HepG2 (cell line): ENCODE results near the gene RAE1. TPM values are rescaled to one million over a fixed set of nuclear protein-coding genes. Genes with fewer than 3 reads are reported as not detected.

Experiments
- CREM ChIP-seq, 2 experiments: sonication (generic) in 1 of 2; formaldehyde crosslinking in 1 of 2; IDR thresholded peaks; 2 replicates each; pipeline versions ENCODE4 v1.4.0 to v1.6.1; 2016 to 2020; ENCODE audit warnings: antibody characterized with exemption in 1 of 2, mild to moderate bottlenecking in 1 of 2, missing genetic modification reagents in 1 of 2
- FOXK1 ChIP-seq: sonication (generic); formaldehyde crosslinking; IDR thresholded peaks from 2 replicates; pipeline ENCODE4 v1.4.0; 2020; ENCODE audit warnings: low read depth, missing genetic modification reagents, borderline replicate concordance
- GABPB1 ChIP-seq: IDR thresholded peaks from 2 replicates; pipeline ENCODE4 v1.6.1; 2016; ENCODE audit warnings: mild to moderate bottlenecking, missing genetic modification reagents, moderate library complexity, missing compliant biosample characterization
- HDAC1 ChIP-seq: sonication (generic); formaldehyde crosslinking; IDR thresholded peaks from 2 replicates; pipeline ENCODE4 v1.5.1; 2020; ENCODE audit warnings: mild to moderate bottlenecking, missing genetic modification reagents
- MEIS1 ChIP-seq: sonication (generic); formaldehyde crosslinking; IDR thresholded peaks from 2 replicates; pipeline ENCODE4 v1.9.0; 2021; ENCODE audit warnings: mild to moderate bottlenecking, missing genetic modification reagents, moderate library complexity, borderline replicate concordance
- NR2F6 ChIP-seq, 2 experiments: IDR thresholded peaks; 2 replicates each; pipeline ENCODE4 v1.6.1; 2016; ENCODE audit warnings: antibody characterized with exemption in 1 of 2, mild to moderate bottlenecking in 1 of 2
- PRPF4 ChIP-seq: fragments of 200-400 bp; formaldehyde crosslinking; IDR thresholded peaks from 2 replicates; pipeline ENCODE4 v1.6.1; 2016; ENCODE audit warnings: low read length, low read depth; ENCODE audit not compliant: poor library complexity, severe bottlenecking
- SIN3B ChIP-seq: fragments of 150-350 bp; IDR thresholded peaks from 2 replicates; pipeline ENCODE4 v1.6.1; 2014; ENCODE audit warnings: low read length
- TAF1 ChIP-seq: sonication (generic); formaldehyde crosslinking; IDR thresholded peaks from 2 replicates; pipeline ENCODE4 v1.4.0; 2020; ENCODE audit warnings: missing genetic modification reagents
- TBX2 ChIP-seq: sonication (generic); formaldehyde crosslinking; IDR thresholded peaks from 2 replicates; pipeline ENCODE4 v1.5.0; 2020; ENCODE audit warnings: missing genetic modification reagents, mild to moderate bottlenecking, borderline replicate concordance
- ZBTB7B ChIP-seq: sonication (generic); formaldehyde crosslinking; IDR thresholded peaks from 2 replicates; pipeline ENCODE4 v1.4.0; 2020; ENCODE audit warnings: missing genetic modification reagents
- ZFX ChIP-seq: sonication (generic); formaldehyde crosslinking; IDR thresholded peaks from 2 replicates; pipeline ENCODE4 v1.4.0; 2020; ENCODE audit warnings: mild to moderate bottlenecking, low read depth, missing genetic modification reagents, moderate library complexity
- ZNF225 ChIP-seq: sonication (generic); formaldehyde crosslinking; IDR thresholded peaks from 2 replicates; pipeline ENCODE4 v1.4.0; 2020; ENCODE audit warnings: mild to moderate bottlenecking, missing genetic modification reagents
- ZNF235 ChIP-seq: sonication (generic); formaldehyde crosslinking; IDR thresholded peaks from 2 replicates; pipeline ENCODE4 v1.8.1; 2023; ENCODE audit warnings: mild to moderate bottlenecking, missing genetic modification reagents, borderline replicate concordance
- ZNF3 ChIP-seq: IDR thresholded peaks from 2 replicates; pipeline ENCODE4 v1.7.0; 2017; ENCODE audit warnings: inconsistent platforms
- ZNF484 ChIP-seq: sonication (generic); formaldehyde crosslinking; IDR thresholded peaks from 2 replicates; pipeline ENCODE4 v1.5.1; 2020; ENCODE audit warnings: mild to moderate bottlenecking, low read depth, missing genetic modification reagents, borderline replicate concordance
- ZNF546 ChIP-seq: sonication (generic); formaldehyde crosslinking; conservative IDR thresholded peaks from 2 replicates; pipeline ENCODE4 v1.8.1; 2023; ENCODE audit warnings: mild to moderate bottlenecking, missing genetic modification reagents
- ZNF569 ChIP-seq: sonication (generic); formaldehyde crosslinking; IDR thresholded peaks from 2 replicates; pipeline ENCODE4 v1.5.0; 2020; ENCODE audit warnings: mild to moderate bottlenecking, missing genetic modification reagents, moderate library complexity, borderline replicate concordance
- ZNF687 ChIP-seq: sonication (generic); formaldehyde crosslinking; IDR thresholded peaks from 2 replicates; pipeline ENCODE4 v1.5.1; 2020; ENCODE audit warnings: mild to moderate bottlenecking, missing genetic modification reagents, moderate library complexity
- ZNF749 ChIP-seq: sonication (generic); formaldehyde crosslinking; IDR thresholded peaks from 2 replicates; pipeline ENCODE4 v1.8.0; 2022; ENCODE audit warnings: mild to moderate bottlenecking, missing genetic modification reagents, moderate library complexity, borderline replicate concordance
- polyA plus RNA-seq, 8 experiments: library from polyadenylated mRNA; depleted of rRNA in 3 of 8; stranded (reverse) in 7 of 8; unstranded in 1 of 8; fragments of >200 nt; fragmentation: Illumina TruSeq in 4 of 8; extraction: Trizol in 4 of 8; gene quantifications; 2 replicates each; pipeline versions ENCODE4 v1.2.1 to v1.2.3, GENCODE V29; 2011 to 2016; ENCODE audit warnings: low read depth in 4 of 8, missing spikeins in 1 of 8, mixed read lengths in 1 of 8; ENCODE audit not compliant: insufficient read depth in 1 of 8
- total RNA-seq, 5 experiments: library from RNA; depleted of rRNA; stranded (reverse); fragments of >200 nt; fragmentation: Illumina TruSeq; extraction: Trizol; gene quantifications; 2 replicates each; pipeline ENCODE4 v1.2.3, GENCODE V29; 2016; ENCODE audit warnings: low read depth in 1 of 5
- TF ChIP-seq, protein P1 (sequence below): sonication (generic); formaldehyde crosslinking; IDR thresholded peaks from 2 replicates; pipeline ENCODE4 v1.4.0; 2020; ENCODE audit warnings: missing genetic modification reagents

Gene RAE1
- total and polyA plus RNA-seq, 2 of the 13 experiments (the other 11 are each of a cell fraction or from before 2014, with no cell fraction given) = 36.1 to 72.9 TPM

DNA sequence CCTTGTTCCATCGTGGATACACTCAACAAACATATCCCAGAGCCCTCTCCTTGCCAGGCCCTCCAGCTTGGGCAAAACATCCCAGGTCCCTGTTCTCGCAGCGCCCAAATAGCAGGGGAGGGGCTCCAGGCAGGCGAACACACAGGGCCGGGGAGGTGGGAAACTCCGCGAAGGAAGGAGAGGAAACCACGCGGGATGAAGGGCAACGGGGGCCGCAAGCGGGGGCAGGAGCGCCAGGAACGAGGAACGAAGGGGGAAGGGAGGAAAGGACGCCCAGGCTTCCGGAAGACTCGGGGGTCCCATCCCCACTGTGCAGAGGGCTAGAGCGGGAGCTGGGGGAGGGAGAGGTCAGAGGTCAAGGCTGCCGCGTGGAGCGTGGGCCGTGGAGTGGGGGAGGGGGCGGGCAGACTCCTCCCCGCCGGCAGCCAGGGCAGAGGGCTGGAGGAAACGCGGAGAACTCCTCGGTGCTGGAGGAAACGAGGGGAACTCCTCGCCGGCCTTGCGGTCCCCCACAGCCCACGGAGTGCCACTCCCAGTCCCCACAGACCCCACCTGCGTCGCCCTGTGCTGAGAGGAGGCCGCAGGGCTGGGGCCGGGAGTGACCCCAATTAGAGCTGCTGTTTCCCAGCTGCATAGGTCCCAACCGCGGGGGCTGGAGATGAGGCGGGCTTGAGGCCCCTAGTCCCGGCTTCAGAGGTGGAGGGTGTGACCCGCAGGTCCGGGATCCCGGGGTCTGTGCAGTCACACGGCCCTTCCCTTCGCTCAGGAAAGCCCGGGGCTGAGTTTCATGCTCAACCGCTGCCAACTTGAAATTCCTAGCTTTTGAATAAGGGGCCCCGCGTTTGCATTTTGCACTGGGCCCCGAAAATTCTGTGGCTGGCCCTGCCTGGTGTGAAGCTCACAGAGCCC is 38.9 kb downstream of the RAE1 start (continued):
- TF ChIP-seq ZBTB7B (CRISPR knock-in tag) (0 out of 2 replicates have a peak, but pooled peaks have one; percentile 45), ZNF546 (CRISPR knock-in tag) (no peak), CREM (IDR thresholded peaks at IDR 0.05) (no peak), CREM (CRISPR knock-in tag; IDR thresholded peaks at IDR 0.05) (0 out of 2 replicates have a peak, but pooled peaks have one; percentile 12), TBX2 (CRISPR knock-in tag) (peak; percentile 58; the same call in 1 of the 2 replicates), ZNF749 (CRISPR knock-in tag) (0 out of 2 replicates have a peak, but pooled peaks have one; percentile 32), ZNF687 (CRISPR knock-in tag) (peak; percentile 68), ZNF569 (no peak), ZNF235 (CRISPR knock-in tag) (no peak), FOXK1 (CRISPR knock-in tag) (no peak), SIN3B (no peak), NR2F6 (IDR thresholded peaks at IDR 0.05) (peak; percentile 88), NR2F6 (CRISPR knock-in tag; IDR thresholded peaks at IDR 0.05) (peak; percentile 79), PRPF4 (peak; percentile 59), HDAC1 (CRISPR knock-in tag) (peak; percentile 55; the same call in 1 of the 2 replicates), ZNF3 (peak; percentile 91; the same call in 1 of the 2 replicates), GABPB1 (CRISPR knock-in tag) (peak; percentile 33; the same call in 1 of the 2 replicates), TAF1 (peak; percentile 1; the same call in 1 of the 2 replicates), ZNF225 (no peak; the same call in 1 of the 2 replicates), ZNF484 (CRISPR knock-in tag) (no peak), ZFX (CRISPR knock-in tag) (peak; percentile 66), MEIS1 (CRISPR knock-in tag) (0 out of 2 replicates have a peak, but pooled peaks have one; percentile 32)
- TF ChIP-seq, protein P1, sequence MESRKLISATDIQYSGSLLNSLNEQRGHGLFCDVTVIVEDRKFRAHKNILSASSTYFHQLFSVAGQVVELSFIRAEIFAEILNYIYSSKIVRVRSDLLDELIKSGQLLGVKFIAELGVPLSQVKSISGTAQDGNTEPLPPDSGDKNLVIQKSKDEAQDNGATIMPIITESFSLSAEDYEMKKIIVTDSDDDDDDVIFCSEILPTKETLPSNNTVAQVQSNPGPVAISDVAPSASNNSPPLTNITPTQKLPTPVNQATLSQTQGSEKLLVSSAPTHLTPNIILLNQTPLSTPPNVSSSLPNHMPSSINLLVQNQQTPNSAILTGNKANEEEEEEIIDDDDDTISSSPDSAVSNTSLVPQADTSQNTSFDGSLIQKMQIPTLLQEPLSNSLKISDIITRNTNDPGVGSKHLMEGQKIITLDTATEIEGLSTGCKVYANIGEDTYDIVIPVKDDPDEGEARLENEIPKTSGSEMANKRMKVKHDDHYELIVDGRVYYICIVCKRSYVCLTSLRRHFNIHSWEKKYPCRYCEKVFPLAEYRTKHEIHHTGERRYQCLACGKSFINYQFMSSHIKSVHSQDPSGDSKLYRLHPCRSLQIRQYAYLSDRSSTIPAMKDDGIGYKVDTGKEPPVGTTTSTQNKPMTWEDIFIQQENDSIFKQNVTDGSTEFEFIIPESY (CRISPR knock-in tag) = peak; percentile 83
